Adrenal gland (tissue), 5 donors: Measurements from ENCODE around the gene RCAN3.

ENCODE experiments used
- CTCF ChIP-seq, 6 experiments: fragments of 450-650 bp in 4 of 6; fragments of 200-600 bp in 2 of 6; sonication (generic) in 1 of 6; IDR thresholded peaks; 1 replicate in 5 of 6; 2 replicates in 1 of 6; pipeline versions ENCODE4 v1.5.1 to v1.8.0; 2016 to 2021; ENCODE audit warnings: antibody characterized with exemption in 6 of 6, mild to moderate bottlenecking in 2 of 6, moderate library complexity in 1 of 6
- POLR2A ChIP-seq, 2 donors: fragments of 450-650 bp; IDR thresholded peaks; one replicate each; pipeline ENCODE4 v1.6.1; 2017; ENCODE audit warnings: antibody characterized with exemption in 2 of 2, mild to moderate bottlenecking in 2 of 2, moderate library complexity in 1 of 2
- donor health status: DM: no; HTN: no; CAD: no.

GRCh38 chr1:24586119-24586518 is 83.5 kb downstream of the RCAN3 start:
- TF ChIP-seq CTCF (IDR thresholded peaks at IDR 0.05) (no peak), POLR2A (IDR thresholded peaks at IDR 0.05) (no peak)
